Measurements from ENCODE around the gene MYCT1.

- TF ChIP-seq REST (IDR thresholded peaks at IDR 0.05; ENCODE audit: low read depth) = no peak
- no peak for TF ChIP-seq EP300 (IDR thresholded peaks at IDR 0.05; ENCODE audit: borderline replicate concordance)
- TF ChIP-seq CREB1 (IDR thresholded peaks at IDR 0.05; ENCODE audit: low read depth) = no peak
- TF ChIP-seq RAD21 (IDR thresholded peaks at IDR 0.05; ENCODE audit: low read depth) = no peak
- TF ChIP-seq TEAD4 (IDR thresholded peaks at IDR 0.05) = no peak
- no peak for TF ChIP-seq YY1 (IDR thresholded peaks at IDR 0.05; ENCODE audit: low read depth)
- no peak for TF ChIP-seq MAX (IDR thresholded peaks at IDR 0.05)
These were observed 39.1 kb downstream of the MYCT1 start for GRCh38 chr6:152736687-152737273.

All from Ishikawa (cell line).